Measurements from ENCODE around the gene BCL10.

BCL10 gene

GRCh38 chr1:85244271-85245061, 32.0 kb downstream of the BCL10 start:
- CTCF ChIA-PET: interaction anchor here (0.8 to 4.6 kb wide), 6 partner anchors 10 to 300 kb away, joined by 3 to 47 read pairs (median 26); partner anchors contain the start of gene C1orf52
- POLR2A ChIA-PET: interaction anchor here (0.6 to 1.6 kb wide), 2 partner anchors 96 to 135 kb away, joined by 3 read pairs; no protein-coding TSS in a partner anchor
- TF ChIP-seq CTCF (IDR thresholded peaks at IDR 0.05; ENCODE audit: insufficient read depth, low read length, missing control alignments): no peak
- no peak overlapping the region for H3K4me3 ChIP-seq (ENCODE audit: low read depth, low read length)
- no peak for DNase-seq (ENCODE audit: low read depth, low spot score)

GRCh38 chr1:85243372-85243771, 33.1 kb downstream of the BCL10 start:
- CTCF ChIA-PET: interaction anchor here (0.5 to 4.6 kb wide), 6 partner anchors 11 to 449 kb away, joined by 3 to 47 read pairs (median 26); partner anchors contain the start of gene C1orf52
- POLR2A ChIA-PET: no interaction called here

GRCh38 chr1:85240643-85241042, 35.8 kb downstream of the BCL10 start:
- TF ChIP-seq CTCF (IDR thresholded peaks at IDR 0.05; ENCODE audit: insufficient read depth, low read length, missing control alignments): no peak
- no peak overlapping the region for H3K4me3 ChIP-seq (ENCODE audit: low read depth, low read length)
- DNase-seq (ENCODE audit: low read depth, low spot score): no peak
- ChIA-PET CTCF (interaction anchor here (1.0 to 2.3 kb wide), 9 partner anchors 9 to 296 kb away, joined by 4 to 28 read pairs (median 6); partner anchors contain the start of gene C1orf52), POLR2A (no interaction called here)

More at GRCh38 chr1:85243372-85243771, 33.1 kb downstream of the BCL10 start:
- no peak overlapping the region for H3K4me3 ChIP-seq (ENCODE audit: low read depth, low read length)
- no peak for DNase-seq (ENCODE audit: low read depth, low spot score)
- TF ChIP-seq CTCF (IDR thresholded peaks at IDR 0.05; ENCODE audit: insufficient read depth, low read length, missing control alignments): no peak

- ChIA-PET POLR2A (no interaction called here), CTCF (interaction anchor here (1.0 to 2.3 kb wide), 9 partner anchors 10 to 295 kb away, joined by 4 to 28 read pairs (median 6); partner anchors contain the start of gene C1orf52)
- H3K4me3 ChIP-seq (ENCODE audit: low read depth, low read length): no peak overlapping the region
- no peak for TF ChIP-seq CTCF (IDR thresholded peaks at IDR 0.05; ENCODE audit: insufficient read depth, low read length, missing control alignments)
- no peak for DNase-seq (ENCODE audit: low read depth, low spot score)
These were observed 36.2 kb downstream of the BCL10 start for GRCh38 chr1:85240174-85240601.

GRCh38 chr1:85237613-85238012, 38.8 kb downstream of the BCL10 start:
- ChIA-PET CTCF (no interaction called here), POLR2A (no interaction called here)
- no peak for DNase-seq (ENCODE audit: low read depth, low spot score)
- H3K4me3 ChIP-seq (ENCODE audit: low read depth, low read length): no peak overlapping the region
- TF ChIP-seq CTCF (IDR thresholded peaks at IDR 0.05; ENCODE audit: insufficient read depth, low read length, missing control alignments): no peak

- ChIA-PET CTCF (interaction anchor here (0.7 to 2.6 kb wide), 11 partner anchors 10 to 285 kb away, joined by 3 to 11 read pairs (median 4); partner anchors contain the start of gene C1orf52), POLR2A (no interaction called here)
- TF ChIP-seq CTCF (IDR thresholded peaks at IDR 0.05; ENCODE audit: insufficient read depth, low read length, missing control alignments): peak; percentile 26
- H3K4me3 ChIP-seq (ENCODE audit: low read depth, low read length): no peak overlapping the region
- DNase-seq (ENCODE audit: low read depth, low spot score): no peak
These were observed 46.0 kb downstream of the BCL10 start for GRCh38 chr1:85230305-85230977.

All from AG04449 (cell line).